ENCODE data around the gene E2F2. TPM values are rescaled to one million over a fixed set of nuclear protein-coding genes. Genes with fewer than 3 reads are reported as not detected.

Gene E2F2
- total and polyA plus RNA-seq, 2 of the 13 experiments (the other 11 are each of a cell fraction or from before 2014, with no cell fraction given), result 0.65 to 6.6 TPM

- TF ChIP-seq, protein P1, sequence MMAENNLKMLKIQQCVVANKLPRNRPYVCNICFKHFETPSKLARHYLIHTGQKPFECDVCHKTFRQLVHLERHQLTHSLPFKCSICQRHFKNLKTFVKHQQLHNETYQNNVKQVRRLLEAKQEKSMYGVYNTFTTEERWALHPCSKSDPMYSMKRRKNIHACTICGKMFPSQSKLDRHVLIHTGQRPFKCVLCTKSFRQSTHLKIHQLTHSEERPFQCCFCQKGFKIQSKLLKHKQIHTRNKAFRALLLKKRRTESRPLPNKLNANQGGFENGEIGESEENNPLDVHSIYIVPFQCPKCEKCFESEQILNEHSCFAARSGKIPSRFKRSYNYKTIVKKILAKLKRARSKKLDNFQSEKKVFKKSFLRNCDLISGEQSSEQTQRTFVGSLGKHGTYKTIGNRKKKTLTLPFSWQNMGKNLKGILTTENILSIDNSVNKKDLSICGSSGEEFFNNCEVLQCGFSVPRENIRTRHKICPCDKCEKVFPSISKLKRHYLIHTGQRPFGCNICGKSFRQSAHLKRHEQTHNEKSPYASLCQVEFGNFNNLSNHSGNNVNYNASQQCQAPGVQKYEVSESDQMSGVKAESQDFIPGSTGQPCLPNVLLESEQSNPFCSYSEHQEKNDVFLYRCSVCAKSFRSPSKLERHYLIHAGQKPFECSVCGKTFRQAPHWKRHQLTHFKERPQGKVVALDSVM (CRISPR knock-in tag; IDR thresholded peaks at IDR 0.05), result no peak
- peak; percentile 87 for TF ChIP-seq PAXIP1 (CRISPR knock-in tag; conservative IDR thresholded peaks at IDR 0.05)
- TF ChIP-seq, protein P2, sequence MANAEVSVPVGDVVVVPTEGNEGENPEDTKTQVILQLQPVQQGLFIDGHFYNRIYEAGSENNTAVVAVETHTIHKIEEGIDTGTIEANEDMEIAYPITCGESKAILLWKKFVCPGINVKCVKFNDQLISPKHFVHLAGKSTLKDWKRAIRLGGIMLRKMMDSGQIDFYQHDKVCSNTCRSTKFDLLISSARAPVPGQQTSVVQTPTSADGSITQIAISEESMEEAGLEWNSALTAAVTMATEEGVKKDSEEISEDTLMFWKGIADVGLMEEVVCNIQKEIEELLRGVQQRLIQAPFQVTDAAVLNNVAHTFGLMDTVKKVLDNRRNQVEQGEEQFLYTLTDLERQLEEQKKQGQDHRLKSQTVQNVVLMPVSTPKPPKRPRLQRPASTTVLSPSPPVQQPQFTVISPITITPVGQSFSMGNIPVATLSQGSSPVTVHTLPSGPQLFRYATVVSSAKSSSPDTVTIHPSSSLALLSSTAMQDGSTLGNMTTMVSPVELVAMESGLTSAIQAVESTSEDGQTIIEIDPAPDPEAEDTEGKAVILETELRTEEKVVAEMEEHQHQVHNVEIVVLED (CRISPR knock-in tag; IDR thresholded peaks at IDR 0.05; ENCODE audit: borderline replicate concordance), result no peak; the same call in 1 of the 2 replicates
- TF ChIP-seq MXI1 (IDR thresholded peaks at IDR 0.05; ENCODE audit: borderline replicate concordance, low read depth, low read length), result peak; percentile 82; the same call in 2 of the 3 replicates
- TF ChIP-seq ZNF331 (CRISPR knock-in tag; IDR thresholded peaks at IDR 0.05), result peak; percentile 56
- TF ChIP-seq HNRNPLL (IDR thresholded peaks at IDR 0.05; ENCODE audit: low read depth, low read length, poor library complexity, severe bottlenecking), result peak; percentile 35
- TF ChIP-seq ARID5B (CRISPR knock-in tag; IDR thresholded peaks at IDR 0.05), result peak; percentile 88
- no peak for TF ChIP-seq TMF1 (CRISPR knock-in tag; IDR thresholded peaks at IDR 0.05; ENCODE audit: low read depth)
- TF ChIP-seq TEF (CRISPR knock-in tag; IDR thresholded peaks at IDR 0.05), result no peak
- TF ChIP-seq ZNF747 (CRISPR knock-in tag; IDR thresholded peaks at IDR 0.05; ENCODE audit: borderline replicate concordance), result no peak
- TF ChIP-seq MEIS2 (CRISPR knock-in tag; IDR thresholded peaks at IDR 0.05), result peak; percentile 65; the same call in 1 of the 2 replicates
- TF ChIP-seq ZFYVE20 (CRISPR knock-in tag; IDR thresholded peaks at IDR 0.05; ENCODE audit: borderline replicate concordance, low read depth), result no peak
Observed at GRCh38 chr1:23562137-23562876, 31.3 kb upstream of the E2F2 start (continued).

Data from HepG2 (cell line).